Nephron progenitor cell (in vitro differentiated cells): ENCODE data around the gene RPS6KA3.
A peak's percentile ranks its signal among the peaks of the same experiment; 100 is the strongest.
"Not testable (repeated sequence)": the region's sequence is repeated elsewhere in the genome, so short reads cannot be mapped to it uniquely, and the experiment has no call there.

Source experiments
- DNase-seq: peaks from one replicate; pipeline ENCODE4 v3.0.0; 2021
- H3K27ac Mint-ChIP-seq: 2 replicates; pipeline ENCODE4 v1.8.0; 2021; ENCODE audit warnings: mild to moderate bottlenecking, moderate library complexity, mixed read lengths
- H3K27me3 Mint-ChIP-seq: 2 replicates; pipeline ENCODE4 v1.8.0; 2021; ENCODE audit warnings: mild to moderate bottlenecking, low read depth, mixed read lengths; ENCODE audit not compliant: poor library complexity
- H3K36me3 Mint-ChIP-seq: 2 replicates; pipeline ENCODE4 v1.8.0; 2021; ENCODE audit warnings: low read depth, mixed read lengths
- H3K4me1 Mint-ChIP-seq: 2 replicates; pipeline ENCODE4 v1.8.0; 2021; ENCODE audit warnings: mixed read lengths
- H3K4me3 Mint-ChIP-seq: 2 replicates; pipeline ENCODE4 v1.8.0; 2021; ENCODE audit warnings: mild to moderate bottlenecking, moderate library complexity, mixed read lengths
- H3K9me3 Mint-ChIP-seq: 2 replicates; pipeline ENCODE4 v1.8.0; 2021; ENCODE audit warnings: mild to moderate bottlenecking, moderate library complexity, mixed read lengths
- CTCF ChIP-seq: fragments of 200-600 bp; sonication (generic); IDR thresholded peaks from 2 replicates; pipeline ENCODE4 v1.5.0; 2021; ENCODE audit warnings: antibody characterized with exemption

Gene RPS6KA3

GRCh38 chrX:20252381-20253231, 14.1 kb downstream of the RPS6KA3 start:
- Mint-ChIP-seq H3K27me3 (no peaks in the 10 kb centered on the region), H3K4me1 (no peaks in the 10 kb centered on the region), H3K36me3 (peaks cover 78% of the 10 kb centered on the region), H3K27ac (no peak overlapping the region), H3K4me3 (no peak overlapping the region), H3K9me3 (peaks cover 80% of the 10 kb centered on the region)
- TF ChIP-seq CTCF: no peak
- DNase-seq: peak; percentile 35

GRCh38 chrX:20251691-20252090, 15.0 kb downstream of the RPS6KA3 start:
- H3K27me3 Mint-ChIP-seq: no peaks in the 10 kb centered on the region
- H3K27ac Mint-ChIP-seq: no peak overlapping the region
- no peak for TF ChIP-seq CTCF
- H3K4me3 Mint-ChIP-seq: no peak overlapping the region
- no peaks in the 10 kb centered on the region for H3K4me1 Mint-ChIP-seq
- peaks cover 76% of the 10 kb centered on the region for H3K9me3 Mint-ChIP-seq
- no peak for DNase-seq
- peaks cover 72% of the 10 kb centered on the region for H3K36me3 Mint-ChIP-seq

GRCh38 chrX:20250146-20250545, 16.6 kb downstream of the RPS6KA3 start:
- not testable (repeated sequence) for H3K4me3 Mint-ChIP-seq, H3K27me3 Mint-ChIP-seq, H3K27ac Mint-ChIP-seq, H3K4me1 Mint-ChIP-seq, DNase-seq
- H3K9me3 Mint-ChIP-seq: peaks cover 73% of the 10 kb centered on the region
- H3K36me3 Mint-ChIP-seq: peaks cover 68% of the 10 kb centered on the region

GRCh38 chrX:20248592-20249192, 18.0 kb downstream of the RPS6KA3 start:
- Mint-ChIP-seq H3K4me3 (no peak overlapping the region), H3K27ac (no peak overlapping the region), H3K36me3 (peaks cover 59% of the 10 kb centered on the region), H3K4me1 (no peaks in the 10 kb centered on the region), H3K27me3 (no peaks in the 10 kb centered on the region), H3K9me3 (peaks cover 60% of the 10 kb centered on the region)
- TF ChIP-seq CTCF: no peak
- no peak for DNase-seq

GRCh38 chrX:20244931-20245330, 21.8 kb downstream of the RPS6KA3 start:
- H3K36me3 Mint-ChIP-seq: peaks cover 56% of the 10 kb centered on the region
- no peak for DNase-seq
- H3K4me1 Mint-ChIP-seq: no peaks in the 10 kb centered on the region
- H3K9me3 Mint-ChIP-seq: peaks cover 55% of the 10 kb centered on the region
- no peak overlapping the region for H3K27ac Mint-ChIP-seq
- no peaks in the 10 kb centered on the region for H3K27me3 Mint-ChIP-seq
- TF ChIP-seq CTCF: no peak
- H3K4me3 Mint-ChIP-seq: no peak overlapping the region

GRCh38 chrX:20240201-20240600, 26.5 kb downstream of the RPS6KA3 start:
- Mint-ChIP-seq H3K27ac (no peak overlapping the region), H3K4me1 (no peaks in the 10 kb centered on the region), H3K27me3 (no peaks in the 10 kb centered on the region), H3K4me3 (no peak overlapping the region), H3K36me3 (peaks cover 76% of the 10 kb centered on the region), H3K9me3 (peaks cover 64% of the 10 kb centered on the region)
- TF ChIP-seq CTCF: no peak
- no peak for DNase-seq
